Neural progenitor cell (in vitro differentiated cells): ENCODE results near the gene PIK3CD. TPM values are rescaled to one million over a fixed set of nuclear protein-coding genes. Genes with fewer than 3 reads are reported as not detected.

Experiments used
- DNase-seq: peaks from one replicate; pipeline ENCODE4 v3.0.0-alpha.2; 2016; ENCODE audit warnings: low spot score
- H2AFZ ChIP-seq: fragments of 200-600 bp; sonication (generic); replicated peaks from 2 replicates; pipeline ENCODE4 v1.6.1; 2016; ENCODE audit warnings: antibody characterized with exemption
- H3F3A ChIP-seq: fragments of 200-600 bp; sonication (generic); 2 replicates; pipeline ENCODE4 v1.6.1; 2016; ENCODE audit warnings: antibody characterized with exemption, low read depth
- H3K27ac ChIP-seq: fragments of 200-600 bp; sonication (generic); 2 replicates; pipeline ENCODE4 v1.5.1; 2016; ENCODE audit warnings: mild to moderate bottlenecking
- H3K27me3 ChIP-seq: fragments of 200-600 bp; sonication (generic); 2 replicates; pipeline ENCODE4 v1.6.1; 2016; ENCODE audit warnings: mild to moderate bottlenecking, moderate library complexity
- H3K36me3 ChIP-seq: fragments of 200-600 bp; sonication (generic); 2 replicates; pipeline ENCODE4 v1.5.1; 2016
- H3K4me1 ChIP-seq: fragments of 200-600 bp; sonication (generic); 2 replicates; pipeline ENCODE4 v1.6.1; 2016; ENCODE audit warnings: mixed run types
- H3K4me2 ChIP-seq: fragments of 200-600 bp; sonication (generic); 2 replicates; pipeline ENCODE4 v1.6.1; 2016
- H3K4me3 ChIP-seq: fragments of 200-600 bp; sonication (generic); 2 replicates; pipeline ENCODE4 v1.5.1; 2016
- H3K79me2 ChIP-seq: fragments of 200-600 bp; sonication (generic); 2 replicates; pipeline ENCODE4 v1.6.1; 2016; ENCODE audit warnings: low read depth
- H3K9ac ChIP-seq: fragments of 200-600 bp; sonication (generic); 2 replicates; pipeline ENCODE4 v1.6.1; 2016
- H3K9me3 ChIP-seq: fragments of 200-600 bp; sonication (generic); 2 replicates; pipeline ENCODE4 v1.5.1; 2016; ENCODE audit warnings: low read depth
- H4K20me1 ChIP-seq: fragments of 200-600 bp; sonication (generic); 2 replicates; pipeline ENCODE4 v1.6.1; 2016; ENCODE audit warnings: low read depth
- H3K27ac Mint-ChIP-seq: 3 replicates; pipeline ENCODE4 v1.8.0; 2021; ENCODE audit warnings: mixed read lengths
- H3K27me3 Mint-ChIP-seq: 2 replicates; pipeline ENCODE4 v1.8.0; 2022; ENCODE audit warnings: low read depth, mild to moderate bottlenecking, inconsistent platforms, moderate library complexity, mixed read lengths; ENCODE audit not compliant: insufficient read depth
- H3K36me3 Mint-ChIP-seq: 3 replicates; pipeline ENCODE4 v1.8.0; 2021; ENCODE audit warnings: mixed read lengths
- H3K4me1 Mint-ChIP-seq: 3 replicates; pipeline ENCODE4 v1.8.0; 2021; ENCODE audit warnings: mixed read lengths
- H3K4me3 Mint-ChIP-seq: 3 replicates; pipeline ENCODE4 v1.8.0; 2021; ENCODE audit warnings: mild to moderate bottlenecking, moderate library complexity, mixed read lengths
- H3K9me3 Mint-ChIP-seq: 3 replicates; pipeline ENCODE4 v1.8.0; 2020; ENCODE audit warnings: mixed read lengths
- EZH2 ChIP-seq: fragments of 200-600 bp; sonication (generic); IDR thresholded peaks from 2 replicates; pipeline ENCODE4 v1.6.1; 2017; ENCODE audit warnings: antibody characterized with exemption, mild to moderate bottlenecking, moderate library complexity
- EZH2phosphoT487 ChIP-seq: fragments of 200-600 bp; sonication (generic); IDR thresholded peaks from 2 replicates; pipeline ENCODE4 v1.6.1; 2017; ENCODE audit warnings: antibody characterized with exemption
- total RNA-seq: library from RNA; depleted of rRNA; stranded (reverse); fragments of >200 nt; gene quantifications from 2 replicates; pipeline ENCODE4 v1.2.3, GENCODE V29; 2015; ENCODE audit warnings: low replicate concordance
- TF ChIP-seq, protein P1 (sequence below): fragments of 200-600 bp; sonication (generic); IDR thresholded peaks from 2 replicates; pipeline ENCODE4 v1.5.1; 2017; ENCODE audit warnings: antibody characterized with exemption, mild to moderate bottlenecking

Gene PIK3CD
- total RNA-seq, 1 donor from 2014 or later: 5.0 TPM

DNA sequence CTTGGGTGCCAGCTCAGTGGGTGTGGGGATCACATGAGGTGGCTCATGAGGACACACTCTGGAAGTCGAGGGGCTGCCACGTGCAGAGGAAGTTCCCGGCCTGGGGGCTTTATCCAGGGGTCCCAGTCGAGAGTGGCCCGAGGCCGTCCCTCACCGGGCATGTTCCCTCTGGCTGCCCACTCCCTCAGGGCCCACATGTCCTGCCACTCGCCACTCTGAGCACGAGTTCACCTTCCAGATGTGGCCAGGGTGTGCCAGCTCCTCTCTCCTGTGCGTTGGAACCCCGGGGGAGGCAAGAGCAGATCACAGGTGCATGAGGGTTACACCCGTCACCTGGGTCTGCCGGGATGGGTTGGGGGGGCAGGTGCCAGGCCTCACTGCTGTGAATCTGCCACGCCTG, 48.2 kb upstream of the PIK3CD start:
- no peaks in the 10 kb centered on the region for H3K9me3 Mint-ChIP-seq
- peaks cover 9% of the 10 kb centered on the region for H4K20me1 ChIP-seq

DNA sequence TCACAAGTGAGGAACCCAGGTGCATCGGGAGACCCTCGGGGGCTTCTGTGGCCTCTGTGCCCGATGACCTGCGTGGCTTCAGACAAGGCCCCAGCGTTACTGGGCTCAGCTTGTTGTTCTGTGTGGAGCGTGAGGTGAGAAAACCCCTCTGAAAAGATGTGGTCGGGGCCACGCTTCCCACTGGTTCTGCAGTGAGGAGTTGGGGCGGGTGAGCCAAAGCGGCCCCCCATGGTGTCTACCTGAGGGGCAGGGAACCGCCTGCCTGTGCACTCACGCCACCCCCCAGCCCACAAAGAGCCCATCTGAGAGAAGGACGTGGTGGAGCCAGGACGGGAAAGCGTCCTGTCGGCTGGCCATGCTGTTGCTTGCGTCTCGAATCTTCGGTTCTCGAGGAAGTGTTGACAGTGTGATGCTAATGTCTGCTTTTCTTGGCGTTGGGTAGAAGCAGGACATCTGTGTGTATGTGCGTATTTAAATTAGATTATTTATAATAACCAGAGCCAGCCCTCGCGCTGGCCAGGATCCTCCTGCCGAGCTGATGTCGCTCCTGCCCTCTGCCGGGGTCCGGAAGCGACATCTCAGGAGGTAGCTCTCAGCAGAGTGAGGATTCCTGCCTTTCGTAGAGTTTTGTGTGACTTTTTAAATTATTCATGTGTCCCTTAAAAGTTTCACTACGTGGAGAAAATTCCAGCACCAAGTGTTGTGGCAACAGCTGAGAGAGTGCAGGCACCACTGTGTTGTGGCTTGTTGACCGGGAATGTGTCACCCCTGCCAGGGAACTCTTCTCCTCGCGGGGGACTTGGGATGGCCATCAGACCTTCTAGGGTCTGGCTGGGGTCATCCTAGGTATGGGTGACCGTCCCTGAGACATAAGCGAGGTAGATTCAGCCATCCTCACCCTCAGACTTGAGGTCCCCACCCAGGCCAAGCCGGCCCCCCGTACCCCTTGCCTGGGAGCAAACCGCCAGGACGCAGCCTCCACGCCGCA, 47.5 kb upstream of the PIK3CD start:
- Histone ChIP-seq H3K4me1 (no peaks in the 10 kb centered on the region), H3K4me2 (no peak overlapping the region), H3K9ac (no peak overlapping the region), H3K36me3 (no peaks in the 10 kb centered on the region), H3K9me3 (no peaks in the 10 kb centered on the region), H3F3A (no peaks in the 10 kb centered on the region), H2AFZ (no peak overlapping the region), H3K27me3 (no peaks in the 10 kb centered on the region), H3K27ac (no peak overlapping the region), H4K20me1 (peaks cover 9% of the 10 kb centered on the region), H3K4me3 (no peak overlapping the region), H3K79me2 (no peaks in the 10 kb centered on the region)
- Mint-ChIP-seq H3K27ac (no peak overlapping the region), H3K4me3 (no peak overlapping the region), H3K36me3 (peaks cover 5% of the 10 kb centered on the region), H3K9me3 (no peaks in the 10 kb centered on the region), H3K4me1 (no peaks in the 10 kb centered on the region), H3K27me3 (peaks cover 4% of the 10 kb centered on the region)
- DNase-seq: no peak
- TF ChIP-seq EZH2: no peak
- TF ChIP-seq, protein P1, sequence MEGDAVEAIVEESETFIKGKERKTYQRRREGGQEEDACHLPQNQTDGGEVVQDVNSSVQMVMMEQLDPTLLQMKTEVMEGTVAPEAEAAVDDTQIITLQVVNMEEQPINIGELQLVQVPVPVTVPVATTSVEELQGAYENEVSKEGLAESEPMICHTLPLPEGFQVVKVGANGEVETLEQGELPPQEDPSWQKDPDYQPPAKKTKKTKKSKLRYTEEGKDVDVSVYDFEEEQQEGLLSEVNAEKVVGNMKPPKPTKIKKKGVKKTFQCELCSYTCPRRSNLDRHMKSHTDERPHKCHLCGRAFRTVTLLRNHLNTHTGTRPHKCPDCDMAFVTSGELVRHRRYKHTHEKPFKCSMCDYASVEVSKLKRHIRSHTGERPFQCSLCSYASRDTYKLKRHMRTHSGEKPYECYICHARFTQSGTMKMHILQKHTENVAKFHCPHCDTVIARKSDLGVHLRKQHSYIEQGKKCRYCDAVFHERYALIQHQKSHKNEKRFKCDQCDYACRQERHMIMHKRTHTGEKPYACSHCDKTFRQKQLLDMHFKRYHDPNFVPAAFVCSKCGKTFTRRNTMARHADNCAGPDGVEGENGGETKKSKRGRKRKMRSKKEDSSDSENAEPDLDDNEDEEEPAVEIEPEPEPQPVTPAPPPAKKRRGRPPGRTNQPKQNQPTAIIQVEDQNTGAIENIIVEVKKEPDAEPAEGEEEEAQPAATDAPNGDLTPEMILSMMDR: no peak
- TF ChIP-seq EZH2phosphoT487: no peak

More for the DNA sequence above, 48.2 kb upstream of the PIK3CD start:
- Histone ChIP-seq H3K27me3 (no peaks in the 10 kb centered on the region), H3K27ac (no peak overlapping the region), H3F3A (no peaks in the 10 kb centered on the region), H3K36me3 (no peaks in the 10 kb centered on the region), H3K79me2 (no peaks in the 10 kb centered on the region), H3K9ac (no peak overlapping the region), H3K4me1 (no peaks in the 10 kb centered on the region), H3K9me3 (no peaks in the 10 kb centered on the region), H2AFZ (no peak overlapping the region), H3K4me3 (no peak overlapping the region), H3K4me2 (no peak overlapping the region)
- Mint-ChIP-seq H3K36me3 (peaks cover 5% of the 10 kb centered on the region), H3K27me3 (peaks cover 4% of the 10 kb centered on the region), H3K27ac (no peak overlapping the region), H3K4me3 (no peak overlapping the region), H3K4me1 (no peaks in the 10 kb centered on the region)
- TF ChIP-seq, protein P1: no peak
- no peak for TF ChIP-seq EZH2
- TF ChIP-seq EZH2phosphoT487: no peak
- DNase-seq: no peak

DNA sequence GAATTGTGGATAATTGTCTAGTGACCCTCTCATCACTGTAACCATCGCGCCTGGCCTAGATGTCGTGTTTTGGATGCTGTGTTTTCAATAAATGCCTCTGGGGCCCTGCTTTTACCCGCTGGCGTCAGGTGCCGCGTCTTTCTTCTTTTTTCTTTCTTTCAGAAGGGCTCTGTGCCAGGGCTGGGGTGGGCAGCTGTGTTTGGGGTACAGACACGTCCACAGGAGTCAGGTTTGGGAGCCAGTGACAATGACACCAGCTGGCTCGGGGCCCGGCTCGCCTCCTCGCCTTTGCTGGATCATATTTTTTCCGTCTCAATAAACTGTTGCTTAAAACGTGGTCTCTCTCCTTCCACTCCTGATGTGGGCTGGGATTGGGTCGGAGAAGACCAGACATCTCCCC, 46.7 kb upstream of the PIK3CD start:
- Histone ChIP-seq H3K4me2 (no peak overlapping the region), H3K36me3 (no peaks in the 10 kb centered on the region), H3K27me3 (no peaks in the 10 kb centered on the region), H4K20me1 (peaks cover 9% of the 10 kb centered on the region), H3K4me3 (no peak overlapping the region), H3K9me3 (no peaks in the 10 kb centered on the region), H3K9ac (no peak overlapping the region), H3K27ac (no peak overlapping the region), H3F3A (no peaks in the 10 kb centered on the region), H2AFZ (no peak overlapping the region), H3K4me1 (no peaks in the 10 kb centered on the region), H3K79me2 (no peaks in the 10 kb centered on the region)
- Mint-ChIP-seq H3K27me3 (peaks cover 4% of the 10 kb centered on the region), H3K4me1 (no peaks in the 10 kb centered on the region), H3K27ac (no peak overlapping the region), H3K9me3 (no peaks in the 10 kb centered on the region), H3K36me3 (peaks cover 5% of the 10 kb centered on the region), H3K4me3 (no peak overlapping the region)
- DNase-seq: no peak
- TF ChIP-seq EZH2phosphoT487 (no peak), EZH2 (no peak)
- TF ChIP-seq, protein P1: no peak
